HepG2 (cell line): ENCODE measurements around the gene SDK2. TPM values are rescaled to one million over a fixed set of nuclear protein-coding genes. Genes with fewer than 3 reads are reported as not detected.

Experiments
- GZF1 ChIP-seq: sonication (generic); formaldehyde crosslinking; IDR thresholded peaks from 2 replicates; pipeline ENCODE4 v1.5.1; 2020; ENCODE audit warnings: mild to moderate bottlenecking, missing genetic modification reagents
- NFKB2 ChIP-seq: sonication (generic); formaldehyde crosslinking; IDR thresholded peaks from 2 replicates; pipeline ENCODE4 v1.4.0; 2020; ENCODE audit warnings: missing genetic modification reagents, borderline replicate concordance
- PAWR ChIP-seq: sonication (generic); formaldehyde crosslinking; IDR thresholded peaks from 2 replicates; pipeline ENCODE4 v1.4.0; 2020; ENCODE audit warnings: missing genetic modification reagents, mild to moderate bottlenecking, borderline replicate concordance
- RERE ChIP-seq: IDR thresholded peaks from 2 replicates; pipeline ENCODE4 v1.6.1; 2016; ENCODE audit warnings: low read depth, missing genetic modification reagents, missing compliant biosample characterization
- RFXAP ChIP-seq: sonication (generic); formaldehyde crosslinking; IDR thresholded peaks from 2 replicates; pipeline ENCODE4 v1.4.0; 2020; ENCODE audit warnings: missing genetic modification reagents, borderline replicate concordance
- SOX5 ChIP-seq: IDR thresholded peaks from 2 replicates; pipeline ENCODE4 v1.6.1; 2016; ENCODE audit warnings: borderline replicate concordance
- TAF15 ChIP-seq: fragments of 200-400 bp; formaldehyde crosslinking; IDR thresholded peaks from one replicate; pipeline ENCODE4 v1.6.1; 2018; ENCODE audit warnings: mild to moderate bottlenecking, low read depth, low read length; ENCODE audit not compliant: poor library complexity, severe bottlenecking
- ZFX ChIP-seq: sonication (generic); formaldehyde crosslinking; IDR thresholded peaks from 2 replicates; pipeline ENCODE4 v1.4.0; 2020; ENCODE audit warnings: mild to moderate bottlenecking, low read depth, missing genetic modification reagents, moderate library complexity
- ZNF572 ChIP-seq: sonication (generic); formaldehyde crosslinking; IDR thresholded peaks from 2 replicates; pipeline ENCODE4 v1.5.1; 2020; ENCODE audit warnings: mild to moderate bottlenecking, missing genetic modification reagents
- ZNF7 ChIP-seq: IDR thresholded peaks from 2 replicates; pipeline ENCODE4 v1.6.1; 2016; ENCODE audit warnings: missing biosample characterization, missing genetic modification reagents
- ZNF768 ChIP-seq: sonication (generic); formaldehyde crosslinking; IDR thresholded peaks from 2 replicates; pipeline ENCODE4 v1.4.0; 2020; ENCODE audit warnings: missing genetic modification reagents
- ZSCAN20 ChIP-seq: sonication (generic); formaldehyde crosslinking; IDR thresholded peaks from 2 replicates; pipeline ENCODE4 v1.4.0; 2020; ENCODE audit warnings: missing genetic modification reagents, mild to moderate bottlenecking, borderline replicate concordance
- ZSCAN29 ChIP-seq: sonication (generic); formaldehyde crosslinking; conservative IDR thresholded peaks from 2 replicates; pipeline ENCODE4 v1.4.0; 2020; ENCODE audit warnings: mild to moderate bottlenecking, missing genetic modification reagents
- polyA plus RNA-seq, 8 experiments: library from polyadenylated mRNA; depleted of rRNA in 3 of 8; stranded (reverse) in 7 of 8; unstranded in 1 of 8; fragments of >200 nt; fragmentation: Illumina TruSeq in 4 of 8; extraction: Trizol in 4 of 8; gene quantifications; 2 replicates each; pipeline versions ENCODE4 v1.2.1 to v1.2.3, GENCODE V29; 2011 to 2016; ENCODE audit warnings: low read depth in 4 of 8, missing spikeins in 1 of 8, mixed read lengths in 1 of 8; ENCODE audit not compliant: insufficient read depth in 1 of 8
- total RNA-seq, 5 experiments: library from RNA; depleted of rRNA; stranded (reverse); fragments of >200 nt; fragmentation: Illumina TruSeq; extraction: Trizol; gene quantifications; 2 replicates each; pipeline ENCODE4 v1.2.3, GENCODE V29; 2016; ENCODE audit warnings: low read depth in 1 of 5
- TF ChIP-seq, protein P1 (sequence below): IDR thresholded peaks from 2 replicates; pipeline ENCODE4 v1.6.1; 2016; ENCODE audit warnings: missing compliant biosample characterization, missing genetic modification reagents, borderline replicate concordance
- TF ChIP-seq, protein P2 (sequence below): sonication (generic); formaldehyde crosslinking; IDR thresholded peaks from 2 replicates; pipeline ENCODE4 v1.4.0; 2020; ENCODE audit warnings: mild to moderate bottlenecking, missing genetic modification reagents, borderline replicate concordance

The SDK2 gene
- total and polyA plus RNA-seq, 2 of the 13 experiments (the other 11 are each of a cell fraction or from before 2014, with no cell fraction given) = not detected

DNA sequence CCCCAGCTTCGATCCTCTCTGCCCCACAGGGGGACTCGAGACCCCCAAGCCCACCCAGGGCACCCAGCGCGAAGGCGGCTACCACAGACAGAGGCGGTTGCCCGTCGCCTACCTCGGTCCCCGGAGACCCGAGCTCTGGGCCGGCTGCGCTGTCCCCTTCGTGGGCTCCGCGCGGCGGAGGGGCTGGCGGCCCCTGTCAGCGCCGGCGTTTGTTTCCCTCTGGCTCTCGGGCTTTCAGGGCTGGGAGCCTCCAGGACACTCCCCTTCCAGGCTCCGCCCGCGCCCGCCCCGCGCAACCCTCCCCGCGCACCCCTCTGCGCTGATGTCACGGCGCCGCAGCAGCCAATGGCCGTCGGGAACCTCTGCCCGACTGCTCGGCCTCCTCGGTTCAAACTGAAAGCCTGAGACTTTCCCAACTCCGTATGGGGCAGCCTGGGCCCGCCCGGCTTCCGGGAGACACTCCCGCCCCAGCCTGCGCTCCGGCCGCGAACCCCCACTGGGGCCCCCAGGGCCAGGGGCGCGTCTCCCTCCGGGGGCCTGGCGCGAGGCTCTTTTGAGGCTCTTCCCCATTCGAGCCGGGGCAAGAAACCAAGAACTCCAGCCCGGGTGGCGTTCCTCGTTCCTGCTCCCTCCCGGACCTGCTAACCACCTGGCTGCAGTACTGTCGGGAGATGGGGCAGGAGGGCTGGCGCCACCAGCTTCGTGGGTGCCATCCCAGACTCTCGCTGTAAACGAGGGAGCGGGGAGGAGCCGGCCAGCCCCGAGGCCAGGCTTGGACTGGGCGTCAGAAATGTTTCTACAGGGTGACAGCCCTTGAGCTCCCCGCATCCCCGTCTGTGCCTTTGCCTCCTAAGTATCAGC is 332.2 kb downstream of the SDK2 start, which contains the start of gene CDC42EP4 (continued):
- TF ChIP-seq RFXAP (peak; percentile 62; the same call in 1 of the 2 replicates), RERE (CRISPR knock-in tag) (no peak), ZFX (CRISPR knock-in tag) (peak; percentile 82), GZF1 (CRISPR knock-in tag) (no peak; the same call in 1 of the 2 replicates), ZSCAN29 (peak; percentile 12; the same call in 1 of the 2 replicates), SOX5 (CRISPR knock-in tag) (peak; percentile 72; the same call in 1 of the 2 replicates), ZNF768 (CRISPR knock-in tag) (peak; percentile 47; the same call in 1 of the 2 replicates), NFKB2 (CRISPR knock-in tag) (peak; percentile 34; the same call in 1 of the 2 replicates), TAF15 (no peak), ZNF7 (CRISPR knock-in tag) (0 out of 2 replicates have a peak, but pooled peaks have one; percentile 15), PAWR (CRISPR knock-in tag) (no peak), ZNF572 (CRISPR knock-in tag) (0 out of 2 replicates have a peak, but pooled peaks have one; percentile 89), ZSCAN20 (CRISPR knock-in tag) (peak; percentile 45; the same call in 1 of the 2 replicates)
- TF ChIP-seq, protein P1, sequence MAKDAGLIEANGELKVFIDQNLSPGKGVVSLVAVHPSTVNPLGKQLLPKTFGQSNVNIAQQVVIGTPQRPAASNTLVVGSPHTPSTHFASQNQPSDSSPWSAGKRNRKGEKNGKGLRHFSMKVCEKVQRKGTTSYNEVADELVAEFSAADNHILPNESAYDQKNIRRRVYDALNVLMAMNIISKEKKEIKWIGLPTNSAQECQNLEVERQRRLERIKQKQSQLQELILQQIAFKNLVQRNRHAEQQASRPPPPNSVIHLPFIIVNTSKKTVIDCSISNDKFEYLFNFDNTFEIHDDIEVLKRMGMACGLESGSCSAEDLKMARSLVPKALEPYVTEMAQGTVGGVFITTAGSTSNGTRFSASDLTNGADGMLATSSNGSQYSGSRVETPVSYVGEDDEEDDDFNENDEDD (CRISPR knock-in tag) = peak; percentile 85
- TF ChIP-seq, protein P2, sequence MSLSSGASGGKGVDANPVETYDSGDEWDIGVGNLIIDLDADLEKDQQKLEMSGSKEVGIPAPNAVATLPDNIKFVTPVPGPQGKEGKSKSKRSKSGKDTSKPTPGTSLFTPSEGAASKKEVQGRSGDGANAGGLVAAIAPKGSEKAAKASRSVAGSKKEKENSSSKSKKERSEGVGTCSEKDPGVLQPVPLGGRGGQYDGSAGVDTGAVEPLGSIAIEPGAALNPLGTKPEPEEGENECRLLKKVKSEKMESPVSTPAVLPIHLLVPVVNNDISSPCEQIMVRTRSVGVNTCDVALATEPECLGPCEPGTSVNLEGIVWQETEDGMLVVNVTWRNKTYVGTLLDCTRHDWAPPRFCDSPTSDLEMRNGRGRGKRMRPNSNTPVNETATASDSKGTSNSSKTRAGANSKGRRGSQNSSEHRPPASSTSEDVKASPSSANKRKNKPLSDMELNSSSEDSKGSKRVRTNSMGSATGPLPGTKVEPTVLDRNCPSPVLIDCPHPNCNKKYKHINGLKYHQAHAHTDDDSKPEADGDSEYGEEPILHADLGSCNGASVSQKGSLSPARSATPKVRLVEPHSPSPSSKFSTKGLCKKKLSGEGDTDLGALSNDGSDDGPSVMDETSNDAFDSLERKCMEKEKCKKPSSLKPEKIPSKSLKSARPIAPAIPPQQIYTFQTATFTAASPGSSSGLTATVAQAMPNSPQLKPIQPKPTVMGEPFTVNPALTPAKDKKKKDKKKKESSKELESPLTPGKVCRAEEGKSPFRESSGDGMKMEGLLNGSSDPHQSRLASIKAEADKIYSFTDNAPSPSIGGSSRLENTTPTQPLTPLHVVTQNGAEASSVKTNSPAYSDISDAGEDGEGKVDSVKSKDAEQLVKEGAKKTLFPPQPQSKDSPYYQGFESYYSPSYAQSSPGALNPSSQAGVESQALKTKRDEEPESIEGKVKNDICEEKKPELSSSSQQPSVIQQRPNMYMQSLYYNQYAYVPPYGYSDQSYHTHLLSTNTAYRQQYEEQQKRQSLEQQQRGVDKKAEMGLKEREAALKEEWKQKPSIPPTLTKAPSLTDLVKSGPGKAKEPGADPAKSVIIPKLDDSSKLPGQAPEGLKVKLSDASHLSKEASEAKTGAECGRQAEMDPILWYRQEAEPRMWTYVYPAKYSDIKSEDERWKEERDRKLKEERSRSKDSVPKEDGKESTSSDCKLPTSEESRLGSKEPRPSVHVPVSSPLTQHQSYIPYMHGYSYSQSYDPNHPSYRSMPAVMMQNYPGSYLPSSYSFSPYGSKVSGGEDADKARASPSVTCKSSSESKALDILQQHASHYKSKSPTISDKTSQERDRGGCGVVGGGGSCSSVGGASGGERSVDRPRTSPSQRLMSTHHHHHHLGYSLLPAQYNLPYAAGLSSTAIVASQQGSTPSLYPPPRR (CRISPR knock-in tag) = peak; percentile 8
